ENCODE results near the gene DYDC1. TPM values are rescaled to one million over a fixed set of nuclear protein-coding genes. Genes with fewer than 3 reads are reported as not detected.

Gene DYDC1
- total RNA-seq, 4 donors from 2014 or later: not detected

- no peak for DNase-seq
- Histone ChIP-seq H3K36me3 (no peaks in the 10 kb centered on the region), H3K4me1 (peaks cover 0 to 6% (median 0%) of the 10 kb centered on the region in 3 donors), H3K9me3 (no peaks in the 10 kb centered on the region), H3K27ac (no peak overlapping the region), H3K27me3 (peaks cover 0 to 12% (median 0%) of the 10 kb centered on the region in 4 donors), H3K4me3 (no peak overlapping the region)
- intact Hi-C loops (cut with DNase I): no loop called here
- 81 to 94% methylated on average over 1 of the region's 1 CpG for WGBS, 2 donors
- TF ChIP-seq POLR2A (IDR thresholded peaks at IDR 0.05) (no peak), CTCF (IDR thresholded peaks at IDR 0.05) (no peak)
Observed at GRCh38 chr10:80333983-80334382, 22.6 kb downstream of the DYDC1 start.

GRCh38 chr10:80324891-80325364 lies 31.6 kb downstream of the DYDC1 start:
- H3K36me3 ChIP-seq: no peaks in the 10 kb centered on the region
- no peak for DNase-seq
- intact Hi-C loops (cut with DNase I): no loop called here
- H3K4me3 ChIP-seq: no peak overlapping the region
- H3K9me3 ChIP-seq: no peaks in the 10 kb centered on the region
- H3K4me1 ChIP-seq: no peaks in the 10 kb centered on the region
- H3K27me3 ChIP-seq: peaks cover 0 to 29% (median 0%) of the 10 kb centered on the region in 4 donors
- WGBS, 2 donors: 55 to 63% methylated on average over 5 to 6 of the region's 6 CpGs
- TF ChIP-seq POLR2A (IDR thresholded peaks at IDR 0.05) (no peak), CTCF (IDR thresholded peaks at IDR 0.05) (no peak)
- H3K27ac ChIP-seq: no peak overlapping the region

GRCh38 chr10:80324086-80324485 lies 32.5 kb downstream of the DYDC1 start:
- H3K4me1 ChIP-seq: no peaks in the 10 kb centered on the region
- peaks cover 0 to 20% (median 0%) of the 10 kb centered on the region in 4 donors for H3K27me3 ChIP-seq
- H3K27ac ChIP-seq: no peak overlapping the region
- 19 to 25% methylated on average over 1 of the region's 1 CpG for WGBS, 2 donors
- no peak for DNase-seq
- TF ChIP-seq CTCF (IDR thresholded peaks at IDR 0.05) (no peak), POLR2A (IDR thresholded peaks at IDR 0.05) (no peak)
- no peaks in the 10 kb centered on the region for H3K36me3 ChIP-seq
- no peaks in the 10 kb centered on the region for H3K9me3 ChIP-seq
- intact Hi-C loops (cut with DNase I): no loop called here
- no peak overlapping the region for H3K4me3 ChIP-seq

DNA sequence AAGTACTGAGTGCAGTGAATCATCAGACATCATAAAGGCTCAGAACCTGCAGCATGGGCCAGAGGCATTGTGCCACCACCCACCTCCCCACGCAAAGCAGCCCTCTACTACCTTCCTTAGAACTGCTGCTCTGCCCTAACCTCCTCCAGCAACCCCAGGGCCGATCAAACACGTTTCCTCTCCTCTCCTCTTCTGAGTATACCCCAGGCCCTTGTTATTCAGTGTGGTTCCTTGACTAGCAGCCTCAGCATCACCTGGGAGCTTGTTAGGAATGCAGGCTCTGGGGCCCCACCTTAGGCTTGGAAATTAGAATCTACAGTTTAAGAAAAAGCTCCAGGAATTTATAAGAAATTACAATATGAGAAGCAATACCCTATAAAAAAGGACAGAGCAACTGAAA lies 33.2 kb downstream of the DYDC1 start:
- no peak for DNase-seq
- 48 to 50% methylated on average over 3 of the region's 3 CpGs for WGBS, 2 donors
- intact Hi-C loops (cut with DNase I): no loop called here
- TF ChIP-seq POLR2A (IDR thresholded peaks at IDR 0.05) (no peak), CTCF (IDR thresholded peaks at IDR 0.05) (no peak)
- no peaks in the 10 kb centered on the region for H3K36me3 ChIP-seq
- H3K27me3 ChIP-seq: peaks cover 0 to 13% (median 0%) of the 10 kb centered on the region in 4 donors
- no peak overlapping the region for H3K27ac ChIP-seq
- H3K9me3 ChIP-seq: no peaks in the 10 kb centered on the region
- H3K4me1 ChIP-seq: no peaks in the 10 kb centered on the region
- H3K4me3 ChIP-seq: no peak overlapping the region

DNA sequence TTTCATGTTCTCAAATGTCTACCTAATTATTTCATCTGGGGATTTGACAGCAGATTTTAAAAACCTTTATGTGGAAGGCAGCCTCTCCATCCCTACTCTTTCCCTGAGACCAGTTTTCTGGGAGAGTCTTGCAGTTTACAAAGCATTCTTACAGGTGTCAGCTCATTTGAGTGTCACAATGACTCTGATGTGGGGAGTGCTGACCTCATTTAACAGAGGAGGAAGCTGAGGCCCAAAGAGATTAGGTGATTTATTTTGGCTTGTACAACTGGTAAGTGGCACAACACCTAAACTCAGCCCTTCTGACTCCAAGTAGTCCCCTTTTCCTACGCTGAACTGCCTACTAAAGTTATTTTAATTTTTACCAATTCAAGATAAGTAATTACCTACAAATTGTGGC lies 33.8 kb downstream of the DYDC1 start:
- no peak overlapping the region for H3K27ac ChIP-seq
- intact Hi-C loops (cut with DNase I): no loop called here
- WGBS, 2 donors: 75% methylated on average over 1 of the region's 1 CpG
- no peaks in the 10 kb centered on the region for H3K9me3 ChIP-seq
- no peaks in the 10 kb centered on the region for H3K36me3 ChIP-seq
- no peak for DNase-seq
- TF ChIP-seq POLR2A (IDR thresholded peaks at IDR 0.05) (no peak), CTCF (IDR thresholded peaks at IDR 0.05) (no peak)
- H3K4me1 ChIP-seq: no peaks in the 10 kb centered on the region
- H3K27me3 ChIP-seq: peaks cover 0 to 13% (median 0%) of the 10 kb centered on the region in 4 donors
- no peak overlapping the region for H3K4me3 ChIP-seq
